HepG2 (cell line): ENCODE data around the gene TBX21. TPM values are rescaled to one million over a fixed set of nuclear protein-coding genes. Genes with fewer than 3 reads are reported as not detected.

Experiments used
- ATF1 ChIP-seq: IDR thresholded peaks from 2 replicates; pipeline ENCODE4 v1.6.1; 2016; ENCODE audit warnings: mild to moderate bottlenecking, control low read depth
- ATF7-NPFF ChIP-seq: sonication (generic); formaldehyde crosslinking; IDR thresholded peaks from 2 replicates; pipeline ENCODE4 v1.8.1; 2023; ENCODE audit warnings: mild to moderate bottlenecking, low read depth, missing genetic modification reagents, moderate library complexity
- GATA4 ChIP-seq: sonication (generic); IDR thresholded peaks from 2 replicates; pipeline ENCODE4 v1.6.1; 2016; ENCODE audit warnings: antibody characterized with exemption, low read depth, borderline replicate concordance
- NFIC ChIP-seq: IDR thresholded peaks from 2 replicates; pipeline ENCODE4 v1.6.1; 2012; ENCODE audit warnings: mild to moderate bottlenecking, low read length, inconsistent platforms
- NFYC ChIP-seq: IDR thresholded peaks from 2 replicates; pipeline ENCODE4 v1.6.1; 2016; ENCODE audit warnings: missing genetic modification reagents, missing compliant biosample characterization
- NR1H2 ChIP-seq: sonication (generic); formaldehyde crosslinking; IDR thresholded peaks from 2 replicates; pipeline ENCODE4 v1.8.1; 2022; ENCODE audit warnings: low read depth, missing genetic modification reagents, borderline replicate concordance
- RBM39 ChIP-seq: fragments of 200-400 bp; formaldehyde crosslinking; IDR thresholded peaks from one replicate; pipeline ENCODE4 v1.6.1; 2018; ENCODE audit warnings: antibody characterized with exemption, mild to moderate bottlenecking, low read depth, low read length; ENCODE audit not compliant: poor library complexity, severe bottlenecking
- RFX3 ChIP-seq: IDR thresholded peaks from 2 replicates; pipeline ENCODE4 v1.6.1; 2016; ENCODE audit warnings: missing biosample characterization, missing genetic modification reagents
- SP1 ChIP-seq, 2 experiments: fragments of 450-650 bp in 1 of 2; sonication (generic) in 1 of 2; formaldehyde crosslinking in 1 of 2; IDR thresholded peaks; 2 replicates each; pipeline versions ENCODE4 v1.4.0 to v1.6.1; 2016 to 2020; ENCODE audit warnings: missing genetic modification reagents in 1 of 2
- TP53 ChIP-seq: sonication (generic); formaldehyde crosslinking; conservative IDR thresholded peaks from 2 replicates; pipeline ENCODE4 v1.4.0; 2020; ENCODE audit warnings: missing genetic modification reagents
- ZNF883 ChIP-seq: sonication (generic); formaldehyde crosslinking; IDR thresholded peaks from 2 replicates; pipeline ENCODE4 v1.5.1; 2020; ENCODE audit warnings: mild to moderate bottlenecking, missing genetic modification reagents; ENCODE audit errors: not compliant biosample characterization
- polyA plus RNA-seq, 8 experiments: library from polyadenylated mRNA; depleted of rRNA in 3 of 8; stranded (reverse) in 7 of 8; unstranded in 1 of 8; fragments of >200 nt; fragmentation: Illumina TruSeq in 4 of 8; extraction: Trizol in 4 of 8; gene quantifications; 2 replicates each; pipeline versions ENCODE4 v1.2.1 to v1.2.3, GENCODE V29; 2011 to 2016; ENCODE audit warnings: low read depth in 4 of 8, missing spikeins in 1 of 8, mixed read lengths in 1 of 8; ENCODE audit not compliant: insufficient read depth in 1 of 8
- total RNA-seq, 5 experiments: library from RNA; depleted of rRNA; stranded (reverse); fragments of >200 nt; fragmentation: Illumina TruSeq; extraction: Trizol; gene quantifications; 2 replicates each; pipeline ENCODE4 v1.2.3, GENCODE V29; 2016; ENCODE audit warnings: low read depth in 1 of 5
- TF ChIP-seq, protein P1 (sequence below): sonication (generic); formaldehyde crosslinking; IDR thresholded peaks from 2 replicates; pipeline ENCODE4 v1.5.1; 2020; ENCODE audit warnings: mild to moderate bottlenecking, missing genetic modification reagents, borderline replicate concordance
- TF ChIP-seq, protein P2 (sequence below): IDR thresholded peaks from 2 replicates; pipeline ENCODE4 v1.6.1; 2016; ENCODE audit warnings: missing compliant biosample characterization, missing genetic modification reagents, borderline replicate concordance
- TF ChIP-seq, protein P3 (sequence below), 2 experiments: sonication (generic) in 1 of 2; formaldehyde crosslinking in 1 of 2; IDR thresholded peaks; 2 replicates each; pipeline versions ENCODE4 v1.4.0 to v1.6.1; 2016 to 2020; ENCODE audit warnings: borderline replicate concordance in 1 of 2, low read depth in 1 of 2, mild to moderate bottlenecking in 1 of 2, missing genetic modification reagents in 1 of 2

The TBX21 gene
- total and polyA plus RNA-seq, 2 of the 13 experiments (the other 11 are each of a cell fraction or from before 2014, with no cell fraction given), result not detected

DNA sequence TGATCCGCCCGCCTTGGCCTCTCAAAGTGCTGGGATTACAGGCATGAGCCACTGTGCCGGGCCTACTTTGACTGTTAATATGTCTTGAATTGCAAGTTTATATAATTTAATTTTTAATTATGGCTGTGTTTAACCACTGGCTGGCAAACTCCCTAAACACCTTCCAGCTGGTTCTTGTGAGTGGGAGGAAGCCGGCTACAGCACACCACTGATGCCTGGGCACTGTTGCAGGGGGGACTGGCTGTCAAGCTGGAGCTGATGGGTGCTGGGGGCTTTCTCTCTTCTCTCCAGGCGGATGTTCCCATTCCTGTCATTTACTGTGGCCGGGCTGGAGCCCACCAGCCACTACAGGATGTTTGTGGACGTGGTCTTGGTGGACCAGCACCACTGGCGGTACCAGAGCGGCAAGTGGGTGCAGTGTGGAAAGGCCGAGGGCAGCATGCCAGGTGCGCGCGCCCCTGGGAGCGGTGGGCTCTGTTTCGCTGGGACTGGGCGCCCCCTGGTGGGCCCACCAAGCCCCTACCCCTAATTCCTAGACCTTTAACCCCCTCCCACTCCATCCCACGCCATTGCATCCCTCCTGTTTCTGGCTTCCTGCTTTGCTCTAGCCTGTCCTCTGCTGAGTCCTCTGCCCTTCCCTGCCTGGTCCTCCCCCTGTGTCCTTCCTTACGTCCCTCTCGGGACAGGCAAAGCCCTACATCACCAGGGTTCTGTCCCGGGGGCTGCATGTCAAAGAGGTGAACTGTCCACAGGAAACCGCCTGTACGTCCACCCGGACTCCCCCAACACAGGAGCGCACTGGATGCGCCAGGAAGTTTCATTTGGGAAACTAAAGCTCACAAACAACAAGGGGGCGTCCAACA, 9.5 kb downstream of the TBX21 start (continued):
- no peak for TF ChIP-seq RBM39
- no peak for TF ChIP-seq RFX3 (CRISPR knock-in tag)
- TF ChIP-seq, protein P1, sequence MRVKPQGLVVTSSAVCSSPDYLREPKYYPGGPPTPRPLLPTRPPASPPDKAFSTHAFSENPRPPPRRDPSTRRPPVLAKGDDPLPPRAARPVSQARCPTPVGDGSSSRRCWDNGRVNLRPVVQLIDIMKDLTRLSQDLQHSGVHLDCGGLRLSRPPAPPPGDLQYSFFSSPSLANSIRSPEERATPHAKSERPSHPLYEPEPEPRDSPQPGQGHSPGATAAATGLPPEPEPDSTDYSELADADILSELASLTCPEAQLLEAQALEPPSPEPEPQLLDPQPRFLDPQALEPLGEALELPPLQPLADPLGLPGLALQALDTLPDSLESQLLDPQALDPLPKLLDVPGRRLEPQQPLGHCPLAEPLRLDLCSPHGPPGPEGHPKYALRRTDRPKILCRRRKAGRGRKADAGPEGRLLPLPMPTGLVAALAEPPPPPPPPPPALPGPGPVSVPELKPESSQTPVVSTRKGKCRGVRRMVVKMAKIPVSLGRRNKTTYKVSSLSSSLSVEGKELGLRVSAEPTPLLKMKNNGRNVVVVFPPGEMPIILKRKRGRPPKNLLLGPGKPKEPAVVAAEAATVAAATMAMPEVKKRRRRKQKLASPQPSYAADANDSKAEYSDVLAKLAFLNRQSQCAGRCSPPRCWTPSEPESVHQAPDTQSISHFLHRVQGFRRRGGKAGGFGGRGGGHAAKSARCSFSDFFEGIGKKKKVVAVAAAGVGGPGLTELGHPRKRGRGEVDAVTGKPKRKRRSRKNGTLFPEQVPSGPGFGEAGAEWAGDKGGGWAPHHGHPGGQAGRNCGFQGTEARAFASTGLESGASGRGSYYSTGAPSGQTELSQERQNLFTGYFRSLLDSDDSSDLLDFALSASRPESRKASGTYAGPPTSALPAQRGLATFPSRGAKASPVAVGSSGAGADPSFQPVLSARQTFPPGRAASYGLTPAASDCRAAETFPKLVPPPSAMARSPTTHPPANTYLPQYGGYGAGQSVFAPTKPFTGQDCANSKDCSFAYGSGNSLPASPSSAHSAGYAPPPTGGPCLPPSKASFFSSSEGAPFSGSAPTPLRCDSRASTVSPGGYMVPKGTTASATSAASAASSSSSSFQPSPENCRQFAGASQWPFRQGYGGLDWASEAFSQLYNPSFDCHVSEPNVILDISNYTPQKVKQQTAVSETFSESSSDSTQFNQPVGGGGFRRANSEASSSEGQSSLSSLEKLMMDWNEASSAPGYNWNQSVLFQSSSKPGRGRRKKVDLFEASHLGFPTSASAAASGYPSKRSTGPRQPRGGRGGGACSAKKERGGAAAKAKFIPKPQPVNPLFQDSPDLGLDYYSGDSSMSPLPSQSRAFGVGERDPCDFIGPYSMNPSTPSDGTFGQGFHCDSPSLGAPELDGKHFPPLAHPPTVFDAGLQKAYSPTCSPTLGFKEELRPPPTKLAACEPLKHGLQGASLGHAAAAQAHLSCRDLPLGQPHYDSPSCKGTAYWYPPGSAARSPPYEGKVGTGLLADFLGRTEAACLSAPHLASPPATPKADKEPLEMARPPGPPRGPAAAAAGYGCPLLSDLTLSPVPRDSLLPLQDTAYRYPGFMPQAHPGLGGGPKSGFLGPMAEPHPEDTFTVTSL (CRISPR knock-in tag), result no peak
- TF ChIP-seq, protein P2, sequence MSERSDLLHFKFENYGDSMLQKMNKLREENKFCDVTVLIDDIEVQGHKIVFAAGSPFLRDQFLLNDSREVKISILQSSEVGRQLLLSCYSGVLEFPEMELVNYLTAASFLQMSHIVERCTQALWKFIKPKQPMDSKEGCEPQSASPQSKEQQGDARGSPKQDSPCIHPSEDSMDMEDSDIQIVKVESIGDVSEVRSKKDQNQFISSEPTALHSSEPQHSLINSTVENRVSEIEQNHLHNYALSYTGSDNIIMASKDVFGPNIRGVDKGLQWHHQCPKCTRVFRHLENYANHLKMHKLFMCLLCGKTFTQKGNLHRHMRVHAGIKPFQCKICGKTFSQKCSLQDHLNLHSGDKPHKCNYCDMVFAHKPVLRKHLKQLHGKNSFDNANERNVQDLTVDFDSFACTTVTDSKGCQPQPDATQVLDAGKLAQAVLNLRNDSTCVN, result no peak
- peak; percentile 10 for TF ChIP-seq ZNF883 (CRISPR knock-in tag)
- TF ChIP-seq, protein P3, sequence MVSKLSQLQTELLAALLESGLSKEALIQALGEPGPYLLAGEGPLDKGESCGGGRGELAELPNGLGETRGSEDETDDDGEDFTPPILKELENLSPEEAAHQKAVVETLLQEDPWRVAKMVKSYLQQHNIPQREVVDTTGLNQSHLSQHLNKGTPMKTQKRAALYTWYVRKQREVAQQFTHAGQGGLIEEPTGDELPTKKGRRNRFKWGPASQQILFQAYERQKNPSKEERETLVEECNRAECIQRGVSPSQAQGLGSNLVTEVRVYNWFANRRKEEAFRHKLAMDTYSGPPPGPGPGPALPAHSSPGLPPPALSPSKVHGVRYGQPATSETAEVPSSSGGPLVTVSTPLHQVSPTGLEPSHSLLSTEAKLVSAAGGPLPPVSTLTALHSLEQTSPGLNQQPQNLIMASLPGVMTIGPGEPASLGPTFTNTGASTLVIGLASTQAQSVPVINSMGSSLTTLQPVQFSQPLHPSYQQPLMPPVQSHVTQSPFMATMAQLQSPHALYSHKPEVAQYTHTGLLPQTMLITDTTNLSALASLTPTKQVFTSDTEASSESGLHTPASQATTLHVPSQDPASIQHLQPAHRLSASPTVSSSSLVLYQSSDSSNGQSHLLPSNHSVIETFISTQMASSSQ (IDR thresholded peaks at IDR 0.05; ENCODE audit: low read depth), result no peak
- TF ChIP-seq, protein P3 (CRISPR knock-in tag; IDR thresholded peaks at IDR 0.05; ENCODE audit: borderline replicate concordance), result no peak
- TF ChIP-seq TP53 (CRISPR knock-in tag), result no peak
- TF ChIP-seq SP1 (IDR thresholded peaks at IDR 0.05), result no peak
- TF ChIP-seq SP1 (CRISPR knock-in tag; IDR thresholded peaks at IDR 0.05), result no peak
- no peak for TF ChIP-seq NFYC (CRISPR knock-in tag)
- no peak for TF ChIP-seq NFIC
- no peak for TF ChIP-seq ATF1
- TF ChIP-seq NR1H2 (CRISPR knock-in tag), result no peak
- 0 out of 2 replicates have a peak, but pooled peaks have one; percentile 25 for TF ChIP-seq ATF7-NPFF (CRISPR knock-in tag)
- no peak for TF ChIP-seq GATA4
